HG03432 (cell line): ENCODE results near the gene PPP2R5C.

Experiments
- ATAC-seq: cut with Tn5 transposase; IDR thresholded peaks from one replicate; pipeline ENCODE4 v1.9.1; 2021; ENCODE audit warnings: mild to moderate bottlenecking, moderate library complexity; ENCODE audit not compliant: unreplicated experiment

Gene PPP2R5C

DNA sequence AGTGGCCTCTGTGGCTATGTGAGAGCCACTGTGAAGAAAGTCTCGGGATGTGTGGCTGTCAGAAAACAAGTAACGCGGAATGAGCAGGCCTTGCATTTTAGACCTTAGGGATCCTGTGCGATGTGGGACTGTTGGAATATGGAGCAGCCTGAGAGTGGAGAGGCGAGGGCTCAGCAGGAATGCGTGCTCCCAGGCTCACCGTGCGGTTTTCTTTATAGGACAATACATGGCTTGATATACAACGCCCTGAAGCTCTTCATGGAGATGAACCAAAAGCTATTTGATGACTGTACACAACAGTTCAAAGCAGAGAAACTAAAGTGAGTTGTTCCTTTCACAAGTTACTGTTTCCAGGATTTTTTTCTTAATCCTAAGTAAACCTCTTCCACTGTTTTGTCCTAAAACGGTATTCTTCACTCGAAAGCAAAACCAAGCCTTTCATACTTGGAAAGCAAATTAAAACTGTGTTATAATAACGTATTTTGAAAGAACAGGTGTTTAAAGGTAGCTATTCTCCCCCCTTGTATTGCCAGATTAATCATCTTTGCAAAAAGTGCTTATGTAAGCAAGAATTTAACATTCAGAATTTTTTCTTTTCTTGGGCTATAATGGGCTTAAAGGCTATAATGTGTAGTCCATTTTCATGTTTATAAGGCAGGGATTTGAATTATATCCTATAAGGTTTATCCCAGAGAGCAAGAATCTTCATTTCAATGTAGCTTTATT, 148.0 kb downstream of the PPP2R5C start:
- ATAC-seq: no peak

DNA sequence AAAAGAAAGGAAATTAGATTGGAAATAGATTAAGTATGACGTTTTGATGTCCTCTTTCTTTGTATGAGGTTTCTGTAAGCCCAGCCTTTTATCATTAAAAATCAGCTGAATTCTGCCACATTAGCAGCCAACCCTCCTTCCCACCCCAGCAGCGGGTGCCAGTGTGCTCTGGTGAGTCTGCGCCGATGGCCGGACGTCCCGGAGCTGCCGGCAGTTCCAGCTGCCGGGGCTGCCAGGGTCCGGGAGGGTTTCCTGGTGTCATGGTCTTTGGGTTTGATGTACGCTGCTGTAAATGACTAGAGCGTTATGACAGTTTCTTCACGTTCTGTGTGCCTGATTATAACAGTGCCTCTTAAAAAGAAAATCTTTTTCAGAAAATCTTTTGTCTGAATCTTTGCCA, 151.3 kb downstream of the PPP2R5C start:
- ATAC-seq: no peak

DNA sequence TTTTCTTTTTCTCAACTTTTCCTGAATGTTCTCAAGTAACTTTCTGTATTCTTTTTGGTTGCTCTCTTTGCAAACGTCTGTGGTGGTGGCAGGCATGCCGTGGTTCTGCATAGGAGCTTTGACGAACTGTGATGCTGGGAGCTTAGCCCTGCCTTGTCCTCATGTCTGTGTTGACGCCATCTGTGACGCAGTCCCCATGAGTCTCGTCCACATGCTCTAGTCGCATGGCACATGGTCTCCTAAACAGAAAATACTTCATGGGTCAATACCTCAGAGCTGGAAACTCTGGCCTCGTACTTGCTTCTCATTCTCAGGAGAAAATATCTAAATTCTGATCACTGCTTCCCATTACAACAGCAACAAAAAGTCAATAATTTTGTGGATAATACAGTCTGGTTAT, 152.6 kb downstream of the PPP2R5C start:
- ATAC-seq: no peak

DNA sequence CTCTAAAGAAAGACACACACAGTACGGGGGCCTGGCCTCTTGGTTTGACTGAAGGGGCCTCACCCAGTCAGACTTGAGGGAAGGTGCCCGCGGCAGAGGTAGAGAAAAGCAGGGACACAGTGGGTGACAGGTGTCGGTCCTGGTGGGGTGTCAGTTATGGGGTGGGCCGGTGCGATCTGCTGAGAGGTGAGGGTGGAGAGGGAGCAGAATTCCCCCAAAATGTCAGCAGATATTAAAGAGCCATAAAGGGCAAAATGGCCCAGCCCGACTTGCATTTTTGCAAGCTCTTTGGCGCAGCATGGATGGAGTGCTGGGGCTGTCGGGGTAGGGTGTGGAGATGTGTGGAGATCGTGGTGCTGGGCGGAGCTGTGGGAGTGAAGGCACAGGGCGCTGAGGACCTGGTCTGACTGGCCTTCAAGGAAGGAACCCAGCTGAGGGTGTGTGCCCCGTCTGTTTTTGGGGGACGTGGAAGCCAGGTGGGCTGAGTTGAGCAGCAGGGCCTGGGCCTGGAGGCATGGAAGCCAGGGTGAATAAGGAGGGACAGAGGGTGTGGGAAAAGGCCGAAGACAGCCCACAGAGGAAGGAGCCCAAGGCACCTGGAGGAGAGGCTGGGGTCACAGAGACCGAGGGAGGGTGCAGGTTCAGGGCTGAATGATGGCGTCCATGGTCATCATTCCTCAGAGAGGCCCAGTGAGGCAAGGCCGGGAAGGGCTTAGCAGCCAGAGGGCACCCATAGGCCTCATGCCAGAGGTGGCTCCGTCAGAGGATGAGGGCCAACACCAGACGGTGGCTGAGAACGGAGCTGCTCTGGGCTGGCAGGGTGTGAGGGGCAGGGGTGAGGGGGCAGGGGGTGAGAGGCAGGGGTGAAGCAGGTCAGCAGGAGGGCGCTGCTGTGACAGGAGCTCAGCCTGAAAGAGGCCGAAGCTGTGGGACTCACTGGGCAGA, 154.6 kb downstream of the PPP2R5C start:
- no peak for ATAC-seq

DNA sequence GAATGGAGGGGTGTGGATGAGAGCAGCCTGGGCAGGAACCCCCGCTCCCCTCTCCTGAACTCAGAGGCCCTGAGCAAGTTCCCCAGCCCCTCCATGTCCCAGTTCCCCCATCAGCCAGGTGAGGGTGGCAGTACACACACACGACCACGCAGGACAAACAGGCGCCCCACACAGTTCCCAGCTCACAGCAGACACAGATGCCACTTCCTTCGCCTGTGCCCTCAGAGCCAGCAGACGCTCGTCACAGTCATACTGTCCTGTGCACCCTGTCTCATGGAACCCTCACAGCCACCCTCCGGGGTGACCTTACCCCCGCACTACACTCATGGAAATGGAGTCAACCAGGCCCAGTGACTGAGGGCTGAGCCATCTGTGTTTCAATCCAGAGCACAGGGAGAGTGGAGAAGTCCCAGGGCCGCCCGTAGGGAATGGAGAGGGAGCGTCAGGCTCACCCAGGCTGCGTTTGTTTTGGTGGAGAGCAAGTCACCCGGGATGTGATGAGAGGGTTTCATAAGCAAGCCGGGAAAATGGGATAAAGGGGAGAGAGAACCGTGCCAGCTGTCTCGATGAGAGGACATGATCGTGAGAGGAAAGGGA, 155.4 kb downstream of the PPP2R5C start:
- ATAC-seq: no peak

DNA sequence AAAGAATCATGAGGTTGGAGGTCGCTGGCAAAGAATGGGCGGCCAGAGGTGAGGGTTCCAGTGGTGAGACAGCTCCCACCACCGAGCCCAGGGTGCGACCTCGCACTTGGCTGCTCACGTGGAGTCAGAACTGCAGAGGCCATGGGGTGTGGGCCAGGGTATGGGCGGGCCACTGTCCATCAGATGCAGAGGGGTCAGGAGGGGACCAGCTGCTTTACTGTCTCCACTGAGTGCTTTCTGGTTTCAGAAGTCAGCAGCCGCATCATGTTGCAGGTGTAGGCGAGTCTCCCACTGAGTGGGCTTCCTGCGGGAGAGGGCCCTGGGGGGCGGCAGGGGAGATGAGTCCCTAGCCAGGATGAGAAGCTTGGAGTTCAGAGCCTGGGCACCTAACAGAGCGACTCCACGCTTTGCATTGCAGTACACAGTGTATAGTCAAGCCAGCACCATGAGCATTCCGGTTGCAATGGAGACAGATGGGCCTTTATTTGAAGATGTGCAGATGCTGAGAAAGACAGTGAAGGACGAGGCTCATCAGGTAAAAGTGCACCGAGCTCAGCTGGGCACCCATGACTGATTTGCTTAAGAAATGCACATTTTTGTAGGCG, 156.0 kb downstream of the PPP2R5C start:
- no peak for ATAC-seq

DNA sequence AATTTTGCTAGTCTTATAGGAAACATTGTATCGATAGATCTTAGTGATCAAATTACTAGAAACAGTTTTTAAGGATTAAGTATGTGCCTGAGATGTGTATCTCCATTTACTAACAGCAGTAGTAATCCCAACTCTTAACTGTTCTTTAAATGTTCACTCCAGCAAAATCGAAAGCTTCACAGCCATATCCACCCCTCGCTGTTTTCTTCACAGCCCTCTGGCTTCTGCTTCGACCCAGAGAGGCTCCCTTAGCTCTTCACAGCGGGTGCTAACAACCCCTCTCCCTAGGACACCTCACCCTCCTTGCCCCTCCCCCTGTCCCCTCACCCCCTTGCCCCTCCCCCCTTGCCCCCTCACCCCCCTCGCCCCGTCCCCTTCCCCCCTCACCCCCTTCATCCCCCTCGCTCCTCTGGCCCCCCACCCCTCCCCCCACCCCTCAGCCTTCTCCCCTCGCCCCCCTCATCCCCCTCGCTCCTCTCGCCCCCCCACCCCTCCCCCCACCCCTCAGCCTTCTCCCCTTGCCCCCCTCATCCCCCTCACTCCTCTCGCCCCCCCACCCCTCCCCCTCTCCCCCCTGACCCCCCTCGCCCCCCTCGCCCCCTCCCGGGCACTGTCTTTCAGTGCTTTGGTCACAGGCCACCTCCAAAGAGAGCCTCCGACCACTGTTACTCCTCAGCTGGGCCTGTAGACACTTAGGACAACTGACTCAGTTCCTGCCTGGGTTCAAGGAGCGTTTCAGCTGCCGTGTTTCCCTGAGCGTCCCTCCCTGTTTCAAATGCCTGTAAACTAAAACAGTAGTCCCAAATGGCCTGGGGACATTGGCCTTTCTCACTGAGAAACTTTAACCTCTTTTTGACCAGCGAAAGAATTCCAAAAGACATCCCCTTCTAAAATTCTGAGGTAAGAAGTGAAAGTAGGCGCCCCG, 156.8 kb downstream of the PPP2R5C start:
- no peak for ATAC-seq

DNA sequence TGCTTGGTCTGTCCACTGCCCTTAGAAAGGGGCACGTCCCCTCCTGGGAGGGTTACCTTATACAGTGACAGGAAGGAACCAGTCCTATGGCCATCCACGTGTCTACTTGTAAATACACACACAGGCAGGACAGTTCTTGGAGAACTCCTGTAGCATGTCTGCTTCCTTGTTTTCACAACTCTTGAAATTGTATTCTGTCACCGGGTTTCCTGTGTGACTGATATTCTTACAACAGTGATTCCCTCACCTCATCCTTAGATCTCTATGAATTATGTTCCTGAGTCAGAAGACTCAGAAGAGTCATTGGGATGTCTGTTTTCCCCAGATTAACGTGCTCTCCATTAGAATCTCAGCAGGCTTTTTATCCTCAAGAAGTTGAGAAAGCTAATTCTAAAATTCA, 158.8 kb downstream of the PPP2R5C start:
- no peak for ATAC-seq

DNA sequence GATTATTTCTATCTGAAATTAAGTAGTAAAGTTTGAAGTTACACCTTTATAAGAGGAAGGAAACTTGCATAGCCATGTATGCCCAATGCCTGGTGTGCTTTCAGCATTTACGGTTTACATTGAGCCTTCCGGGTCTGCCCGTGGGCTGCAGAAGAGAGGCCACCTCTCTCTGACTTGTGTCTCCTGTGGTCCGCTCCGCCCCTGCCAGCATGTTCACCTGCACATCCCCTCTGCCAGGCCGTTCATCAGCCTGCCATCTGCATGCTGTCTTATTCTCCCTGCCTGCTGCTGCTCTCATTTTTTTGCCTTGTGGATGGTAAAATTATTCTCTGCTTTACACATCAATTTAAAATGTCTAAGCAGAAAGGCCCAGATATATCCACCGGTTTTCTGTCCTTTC, 161.4 kb downstream of the PPP2R5C start:
- ATAC-seq: no peak

DNA sequence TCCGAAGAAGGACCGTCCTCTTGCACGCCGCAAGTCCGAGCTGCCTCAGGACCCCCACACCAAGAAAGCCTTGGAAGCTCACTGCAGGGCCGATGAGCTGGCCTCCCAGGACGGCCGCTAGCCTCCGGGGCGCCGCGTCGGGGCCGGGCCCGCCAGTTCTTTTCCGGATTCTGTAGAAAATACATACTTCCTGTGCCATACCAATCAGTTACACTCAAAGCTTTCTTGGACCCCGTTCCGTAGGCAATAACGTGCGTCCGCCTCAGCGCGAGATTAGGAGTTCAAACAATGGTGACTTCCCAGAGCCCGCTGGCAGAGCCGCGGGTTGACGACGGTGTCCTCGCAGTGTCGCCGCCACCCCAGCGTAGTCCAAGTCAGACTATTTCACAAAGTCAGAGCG, 163.6 kb downstream of the PPP2R5C start:
- ATAC-seq: no peak

DNA sequence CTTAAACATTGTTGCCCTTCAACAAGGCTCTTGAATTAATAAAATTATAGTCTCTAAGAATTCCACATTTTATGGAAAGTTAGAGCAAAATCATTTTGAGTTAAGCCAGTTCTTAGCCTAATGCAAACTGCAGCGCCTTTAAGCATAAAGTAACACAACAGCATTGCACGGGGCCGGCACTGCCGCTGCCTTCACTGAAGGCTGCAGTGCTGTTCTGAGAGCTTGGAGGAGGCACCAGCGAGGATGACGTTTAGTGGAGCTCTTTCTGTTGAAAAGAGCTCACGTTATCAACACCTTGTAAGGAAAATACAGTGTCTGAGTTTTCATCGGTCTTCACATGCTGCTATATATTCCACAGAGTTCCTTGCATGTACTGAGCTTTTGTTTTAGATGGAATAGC, 164.6 kb downstream of the PPP2R5C start:
- no peak for ATAC-seq

DNA sequence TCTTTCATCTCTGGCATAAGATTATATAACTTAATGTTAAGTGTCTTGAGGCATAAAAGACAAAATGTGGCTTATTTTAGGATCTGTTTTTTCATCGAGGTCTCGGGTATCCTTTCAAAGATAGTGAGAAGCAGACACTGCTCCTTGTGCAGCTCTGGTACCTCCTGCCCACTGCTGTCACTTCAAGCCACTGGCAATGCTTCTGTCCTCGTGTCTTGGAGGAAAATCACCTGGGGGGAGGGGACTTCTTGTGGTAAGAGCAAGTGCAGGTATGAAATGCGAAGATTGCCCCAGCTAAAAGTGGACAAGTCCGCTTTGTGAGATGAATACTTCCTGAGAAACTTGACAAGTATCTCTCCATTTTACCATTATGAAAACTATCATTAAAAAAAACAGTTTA, 165.1 kb downstream of the PPP2R5C start:
- ATAC-seq: no peak

DNA sequence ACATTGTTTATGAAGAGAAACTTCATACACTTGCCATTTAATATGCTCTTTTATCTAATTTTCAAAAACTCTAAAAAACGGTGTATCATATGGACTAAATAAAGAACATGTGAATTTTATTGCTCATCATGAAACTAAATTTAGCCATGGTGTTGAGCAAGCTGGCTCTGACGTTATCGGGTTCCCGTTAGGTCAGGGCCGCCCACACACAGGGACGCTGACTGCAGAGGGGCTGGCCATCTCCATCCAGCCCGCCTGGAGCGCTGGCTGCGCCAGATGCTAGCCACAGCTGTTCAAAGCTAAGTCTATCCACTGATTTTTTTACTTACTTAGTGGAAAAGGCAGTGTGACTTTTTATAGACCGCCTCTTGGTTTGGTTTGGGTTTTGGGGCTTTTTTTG, 166.3 kb downstream of the PPP2R5C start:
- ATAC-seq: no peak

DNA sequence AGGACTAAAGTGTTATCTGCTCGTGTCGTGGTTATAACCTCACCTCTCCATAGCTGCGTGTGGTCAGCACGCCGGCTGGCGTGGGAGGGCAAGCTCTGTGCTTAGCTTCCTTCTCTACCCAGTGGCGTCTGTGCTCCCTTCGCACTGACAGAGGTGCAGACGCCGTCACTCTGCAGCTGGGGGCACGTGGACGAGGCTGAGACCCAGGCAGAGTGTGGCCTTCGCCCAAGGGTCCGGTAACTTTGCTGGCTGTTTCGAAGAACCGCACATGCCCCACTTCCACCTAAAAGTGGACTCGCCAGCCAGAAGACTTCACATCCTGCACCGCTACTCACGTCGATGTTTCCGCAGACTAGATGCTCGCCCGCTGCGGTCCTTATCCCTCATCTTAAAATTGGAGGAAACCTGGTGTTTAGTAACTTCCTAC, 166.9 kb downstream of the PPP2R5C start:
- no peak for ATAC-seq

DNA sequence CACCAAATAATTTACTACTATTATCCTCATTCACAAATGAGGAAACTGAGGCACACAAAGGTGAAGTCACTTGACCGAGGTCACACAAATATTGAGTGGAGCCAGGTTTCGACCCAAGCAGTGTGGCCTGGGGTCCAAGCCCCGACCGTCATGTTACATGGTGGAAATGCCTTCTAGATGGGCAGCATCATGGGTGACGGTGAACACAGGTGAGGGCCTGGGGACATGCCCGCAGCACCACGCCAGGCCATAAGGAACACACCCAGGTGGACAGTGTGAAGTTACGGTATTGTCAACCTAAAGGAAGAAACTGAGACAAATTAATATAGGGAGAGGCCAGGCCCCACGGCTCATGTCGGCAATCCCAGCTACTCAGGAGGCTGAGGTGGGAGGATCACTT, 167.6 kb downstream of the PPP2R5C start:
- no peak for ATAC-seq

DNA sequence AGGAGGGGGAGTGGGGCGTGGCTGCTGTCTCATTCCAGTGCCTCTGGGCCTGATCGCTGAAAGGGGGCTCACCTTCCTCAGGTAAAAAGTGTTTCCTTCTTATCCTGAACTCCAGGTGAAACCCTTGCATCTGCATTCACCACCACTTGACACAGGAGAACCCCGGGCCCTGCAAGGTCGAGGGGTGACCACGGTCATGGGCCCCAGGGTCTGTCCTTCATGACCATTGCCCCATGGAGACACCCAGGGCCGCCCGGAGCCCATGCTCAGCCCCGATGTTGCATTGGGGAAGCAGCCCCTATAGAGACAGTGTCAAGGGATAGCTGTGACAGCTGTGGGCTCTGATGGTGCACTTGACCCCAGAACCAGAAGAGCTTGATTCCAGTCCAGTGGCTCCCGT, 168.4 kb downstream of the PPP2R5C start:
- no peak for ATAC-seq

DNA sequence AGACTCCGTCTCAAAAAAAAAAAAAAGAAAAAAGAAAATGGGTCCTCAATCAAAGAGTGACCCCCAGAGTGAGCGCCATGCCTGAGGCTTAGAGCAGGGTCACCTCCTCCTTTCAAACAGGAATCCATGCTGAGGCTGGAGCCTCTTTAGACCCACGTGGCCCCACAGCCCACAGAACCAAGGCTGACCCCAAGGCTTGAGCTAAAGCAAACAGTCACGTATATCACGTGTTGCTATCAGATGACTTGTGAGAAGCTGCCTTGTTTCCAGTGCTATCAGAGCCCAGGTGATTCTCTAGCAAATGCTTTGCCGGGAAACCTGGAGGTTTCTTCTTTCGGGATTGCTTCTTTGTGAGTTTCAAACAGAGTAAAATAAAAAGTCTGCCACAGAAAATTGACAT, 171.2 kb downstream of the PPP2R5C start:
- ATAC-seq: no peak

DNA sequence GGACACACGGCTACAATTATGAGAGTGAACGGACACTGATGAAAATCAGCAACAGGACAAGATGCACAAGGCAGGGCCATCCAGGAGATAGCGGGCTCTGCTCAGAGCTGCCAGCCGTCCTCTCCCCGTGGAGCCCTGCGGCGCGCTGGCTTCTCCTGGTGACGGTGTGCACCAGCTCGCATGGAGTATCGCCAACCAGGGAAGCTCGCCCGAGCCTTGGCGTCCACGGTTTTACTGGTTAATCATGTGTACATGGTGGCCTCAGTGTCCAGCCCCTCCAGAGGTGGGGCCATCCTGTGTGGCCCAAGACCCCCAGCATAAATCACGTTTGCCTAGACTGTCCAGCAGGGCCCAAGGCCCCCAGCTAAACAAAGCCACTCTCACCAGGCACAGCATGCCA, 171.7 kb downstream of the PPP2R5C start:
- no peak for ATAC-seq

DNA sequence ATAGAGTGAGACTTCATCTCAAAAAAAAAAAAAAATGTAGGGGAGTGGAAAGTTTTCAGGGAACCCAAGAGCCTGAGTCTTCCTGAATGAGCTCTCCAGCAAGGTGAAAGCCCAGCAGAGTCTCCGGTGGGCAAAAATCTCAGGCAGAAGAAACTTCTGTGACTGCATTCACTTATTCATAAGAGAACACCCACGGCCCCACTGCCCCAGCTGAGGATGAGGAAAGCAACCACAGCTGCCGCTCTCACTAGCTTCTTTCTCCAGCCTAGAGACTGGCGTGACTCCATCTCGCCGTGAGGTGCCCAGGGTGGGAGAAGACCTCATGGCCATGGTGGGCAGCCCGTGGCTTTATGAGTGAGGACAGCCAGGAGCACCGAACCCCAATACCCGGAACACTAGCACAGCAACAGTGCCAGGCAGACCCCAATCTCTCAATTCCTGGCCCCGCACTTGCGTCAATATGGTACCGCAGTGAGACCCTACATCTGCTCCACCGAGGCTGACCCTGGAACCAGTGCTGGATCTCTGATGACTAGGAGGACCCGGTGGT, 173.2 kb downstream of the PPP2R5C start:
- ATAC-seq: no peak
